HG02938 (cell line): ENCODE results near the gene KCNAB1.
"Not testable (repeated sequence)": the region's sequence is repeated elsewhere in the genome, so short reads cannot be mapped to it uniquely, and the experiment has no call there.

ENCODE experiments used
- ATAC-seq: cut with Tn5 transposase; IDR thresholded peaks from one replicate; pipeline ENCODE4 v1.9.1; 2021; ENCODE audit warnings: mild to moderate bottlenecking, moderate library complexity; ENCODE audit not compliant: unreplicated experiment

Gene KCNAB1

DNA sequence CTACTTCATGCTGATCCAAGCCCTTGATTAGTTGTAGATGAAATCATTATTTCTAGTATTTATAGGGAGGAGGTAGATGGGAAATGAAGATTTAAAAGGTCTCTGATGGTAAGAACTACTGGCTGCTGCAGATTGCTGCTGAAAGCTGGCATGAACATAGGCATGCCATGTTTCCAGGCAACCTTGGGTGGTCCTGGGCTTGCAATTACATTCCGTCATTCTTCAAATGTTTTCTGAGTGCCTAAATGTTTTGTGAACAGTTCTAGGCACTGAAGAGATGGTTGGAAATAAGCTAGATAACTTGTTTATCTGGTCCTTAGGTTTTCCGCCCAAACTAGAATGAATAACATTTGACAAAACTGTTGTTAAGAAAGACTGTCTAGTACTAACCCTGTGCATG lies 95.8 kb downstream of the KCNAB1 start:
- ATAC-seq = no peak

DNA sequence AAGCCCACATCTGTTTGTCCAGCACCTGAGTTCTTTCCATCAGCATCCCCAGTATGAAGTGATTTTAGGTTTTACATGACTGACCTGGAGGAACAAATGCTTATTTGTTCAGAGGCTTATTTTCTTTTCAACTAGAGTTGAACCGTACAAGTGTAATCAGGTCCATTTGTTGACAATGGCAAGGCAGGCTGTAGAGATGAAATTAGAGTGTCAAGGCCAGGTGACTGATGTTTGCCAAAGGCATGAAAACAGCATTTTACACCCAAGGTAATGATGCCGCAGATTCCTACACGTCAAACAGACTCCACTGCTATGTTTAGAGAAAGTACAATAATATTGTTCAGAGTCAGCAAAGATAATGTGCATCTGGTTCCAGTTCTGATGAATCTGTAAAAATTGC lies 96.5 kb downstream of the KCNAB1 start:
- no peak for ATAC-seq

DNA sequence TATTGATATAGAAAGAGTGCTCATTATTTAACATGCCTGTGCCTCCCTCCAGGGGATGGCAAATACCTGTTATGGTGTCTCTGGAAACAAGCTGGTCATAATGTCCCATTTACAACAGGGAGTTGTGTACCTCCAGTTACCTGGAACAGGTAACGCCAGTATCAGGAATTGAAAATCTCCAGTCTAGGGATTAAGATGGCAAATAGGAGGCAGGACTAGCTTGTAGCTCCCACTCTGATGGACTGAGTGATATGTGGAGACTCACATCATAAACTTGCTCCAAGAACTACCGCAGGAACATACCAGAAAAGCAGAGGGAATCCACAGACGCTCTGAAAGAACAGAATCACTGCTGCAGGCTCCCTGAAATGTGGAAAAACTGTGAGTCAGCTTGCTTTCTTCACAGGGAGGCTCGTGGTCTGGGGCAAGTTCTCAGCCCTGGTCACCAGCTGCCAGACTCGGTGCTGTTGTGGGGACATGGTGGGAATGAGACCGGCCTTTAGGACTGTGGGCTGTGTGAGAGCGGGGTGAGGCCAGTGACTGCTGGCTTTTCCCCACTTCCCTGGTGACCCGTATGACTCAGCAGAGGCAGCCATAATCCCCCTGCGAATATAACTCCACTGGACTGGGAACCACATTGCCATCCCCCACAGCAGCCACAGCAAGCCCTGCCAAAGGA lies 97.4 kb downstream of the KCNAB1 start:
- ATAC-seq = no peak

DNA sequence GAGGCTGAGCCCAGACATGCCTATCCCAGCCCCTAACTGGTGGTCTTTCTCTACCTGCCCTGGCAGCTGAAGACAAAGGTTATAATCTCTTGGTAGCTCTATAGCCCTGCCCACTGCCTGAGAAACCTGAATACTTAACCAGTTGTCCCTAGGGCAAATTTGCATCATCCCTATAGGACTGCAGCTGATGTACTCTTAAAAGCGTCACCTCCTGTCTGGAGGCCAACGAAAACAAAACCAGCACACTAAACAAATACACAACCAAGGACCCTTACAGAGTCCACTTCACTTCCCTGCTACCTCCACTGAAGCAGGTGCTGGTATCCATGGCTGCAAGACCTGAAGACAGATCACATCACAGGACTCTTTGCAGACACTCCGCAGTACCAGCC lies 98.0 kb downstream of the KCNAB1 start:
- no peak for ATAC-seq

DNA sequence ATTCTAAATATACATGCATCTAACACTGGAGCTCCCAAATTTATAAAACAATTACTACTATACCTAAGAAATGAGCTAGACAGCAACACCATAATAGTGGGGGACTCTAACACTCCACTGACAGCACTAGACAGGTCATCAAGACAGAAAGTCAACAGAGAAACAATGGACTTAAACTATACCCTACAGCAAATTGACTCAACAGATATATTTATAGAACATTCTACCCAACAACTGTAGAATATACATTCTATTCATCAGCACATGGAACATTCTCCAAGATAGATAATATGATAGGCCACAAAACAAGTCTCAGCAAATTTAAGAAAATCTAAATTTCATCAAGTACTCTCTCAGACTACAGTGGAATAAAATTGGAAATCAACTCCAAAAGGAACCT lies 102.0 kb downstream of the KCNAB1 start:
- not testable (repeated sequence) for ATAC-seq

DNA sequence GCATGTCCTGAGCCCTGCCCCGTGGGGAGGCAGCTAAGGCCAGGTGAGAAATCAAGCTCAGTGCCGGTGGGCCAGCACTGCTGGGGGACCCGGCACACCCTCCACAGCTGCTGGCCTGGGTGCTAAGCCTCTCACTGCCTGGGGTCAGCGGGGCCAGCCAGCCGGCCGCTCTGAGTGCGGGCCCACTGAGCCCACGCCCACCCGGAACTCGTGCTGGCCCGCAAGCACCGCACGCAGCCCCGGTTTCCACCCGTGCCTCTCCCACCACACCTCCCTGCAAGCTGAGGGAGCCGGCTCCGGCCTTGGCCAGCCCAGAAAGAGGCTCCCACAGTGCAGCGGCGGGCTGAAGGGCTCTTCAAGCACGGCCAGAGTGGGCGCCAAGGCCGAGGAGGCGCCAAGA lies 103.7 kb downstream of the KCNAB1 start:
- not testable (repeated sequence) for ATAC-seq

DNA sequence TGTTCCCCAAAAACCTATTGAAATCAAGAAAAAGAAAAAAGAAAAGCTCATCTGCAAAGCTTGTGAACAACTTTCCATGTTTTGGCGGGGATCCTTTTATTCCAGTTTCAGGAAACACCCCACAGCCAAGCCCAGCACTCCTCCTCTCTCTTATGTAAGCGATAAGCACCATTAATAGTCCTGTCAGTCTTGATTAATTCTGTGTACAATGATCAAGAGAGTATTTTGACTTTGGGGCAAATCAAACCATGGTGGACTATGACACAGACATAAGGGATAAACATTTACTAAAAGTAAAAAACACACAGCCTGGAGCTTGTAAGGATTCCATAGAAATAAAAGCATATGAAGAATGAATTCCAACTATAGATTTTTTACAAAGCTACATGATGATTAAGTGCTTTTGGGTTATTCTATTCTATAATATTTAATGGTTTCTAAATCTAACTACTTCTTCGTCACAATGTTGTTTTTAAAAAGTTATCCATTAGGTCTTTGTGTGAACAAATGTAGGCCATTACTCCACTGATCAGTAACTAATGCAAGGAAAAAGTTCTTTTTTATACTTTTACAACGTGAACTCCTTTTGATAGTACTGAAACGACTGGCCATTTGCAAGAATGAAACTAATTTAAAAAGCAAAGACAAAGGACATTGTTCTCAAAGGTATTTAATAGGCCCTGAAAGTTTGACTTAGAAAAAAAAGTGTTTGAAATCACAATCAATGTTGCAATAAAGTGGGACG lies 106.5 kb downstream of the KCNAB1 start:
- no peak for ATAC-seq

DNA sequence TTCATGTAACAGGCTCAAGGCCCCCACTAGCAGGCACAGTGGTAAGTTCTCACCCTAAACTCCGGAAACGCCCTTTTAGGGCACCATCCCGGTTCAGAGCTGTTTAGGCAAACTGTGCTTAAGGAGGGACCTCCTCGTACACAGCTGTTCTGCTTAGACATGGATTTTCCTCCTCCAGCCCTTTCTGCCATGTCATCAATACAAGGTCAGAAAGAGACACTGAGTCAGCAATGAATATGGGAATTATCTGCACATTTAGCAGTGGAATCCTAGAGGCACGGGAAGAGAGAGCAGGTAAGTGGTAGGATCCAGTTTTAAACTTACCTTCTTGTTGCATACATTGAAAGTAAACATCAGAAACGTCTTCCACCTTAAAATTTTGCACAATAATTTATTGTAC lies 107.3 kb downstream of the KCNAB1 start:
- no peak for ATAC-seq

DNA sequence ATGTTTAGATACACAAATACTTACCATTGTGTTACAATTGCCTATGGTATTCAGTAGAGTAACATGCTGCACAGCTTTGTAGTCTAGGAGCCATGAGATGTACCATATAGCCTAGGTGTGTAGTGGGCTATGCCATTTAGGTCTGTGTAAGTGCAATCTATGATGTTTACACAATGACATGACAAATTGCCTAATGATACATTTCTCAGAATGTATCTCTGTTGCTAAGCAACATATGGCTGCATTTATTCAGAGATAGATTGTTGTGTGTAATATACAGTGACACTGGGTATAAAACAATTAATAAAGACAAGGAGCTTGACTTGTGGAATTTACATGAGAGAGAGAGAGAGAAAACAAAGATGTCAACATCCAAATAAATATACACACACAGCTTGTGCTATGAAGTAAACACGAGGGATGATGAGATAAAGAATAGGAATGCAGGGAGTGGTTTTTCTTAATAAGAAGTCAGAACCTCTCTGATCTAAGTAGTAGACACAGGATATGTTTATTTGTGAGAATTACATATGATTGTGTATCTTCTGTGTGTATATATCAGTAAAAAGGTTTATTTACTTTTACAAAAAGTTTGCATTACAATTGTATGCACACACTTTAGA lies 110.0 kb downstream of the KCNAB1 start:
- ATAC-seq = no peak

DNA sequence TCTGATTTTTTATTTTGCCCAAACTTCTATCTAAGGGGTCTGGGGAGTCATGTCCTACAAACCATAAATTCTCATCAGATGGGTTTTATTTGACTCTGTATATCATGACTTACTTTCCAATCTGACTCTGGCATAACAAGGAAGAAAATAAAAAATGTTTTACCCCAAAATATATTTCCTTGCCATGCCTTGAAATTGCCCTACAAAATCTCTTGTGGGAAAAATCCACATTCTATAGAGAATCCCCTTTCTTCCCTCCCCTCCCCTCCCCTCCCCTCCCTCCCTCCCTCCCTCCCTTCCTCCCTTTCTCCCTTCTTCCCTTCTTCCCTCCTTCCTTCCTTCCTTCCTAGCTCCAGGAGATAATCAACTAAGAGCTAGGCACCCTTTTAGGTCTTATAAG lies 110.8 kb downstream of the KCNAB1 start:
- ATAC-seq = not testable (repeated sequence)

DNA sequence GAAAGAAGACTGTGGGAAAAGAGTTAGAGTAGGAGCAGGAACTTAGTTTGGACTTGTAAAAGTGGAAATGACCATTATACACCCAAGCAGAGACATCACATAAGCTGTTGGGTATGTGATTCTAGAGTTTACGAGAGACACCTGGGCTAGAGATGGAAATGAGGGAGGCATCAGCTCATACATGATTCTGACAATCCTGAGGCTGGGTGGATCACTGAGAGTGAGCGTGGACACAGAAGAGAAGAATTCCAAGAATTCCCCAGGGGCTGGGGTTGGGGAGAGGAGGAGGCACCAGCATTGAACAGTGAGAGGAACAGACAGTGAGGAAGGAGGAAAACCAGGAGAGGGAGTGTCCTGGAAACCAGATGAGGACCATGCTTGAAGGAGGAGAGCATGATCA lies 113.5 kb downstream of the KCNAB1 start:
- no peak for ATAC-seq

DNA sequence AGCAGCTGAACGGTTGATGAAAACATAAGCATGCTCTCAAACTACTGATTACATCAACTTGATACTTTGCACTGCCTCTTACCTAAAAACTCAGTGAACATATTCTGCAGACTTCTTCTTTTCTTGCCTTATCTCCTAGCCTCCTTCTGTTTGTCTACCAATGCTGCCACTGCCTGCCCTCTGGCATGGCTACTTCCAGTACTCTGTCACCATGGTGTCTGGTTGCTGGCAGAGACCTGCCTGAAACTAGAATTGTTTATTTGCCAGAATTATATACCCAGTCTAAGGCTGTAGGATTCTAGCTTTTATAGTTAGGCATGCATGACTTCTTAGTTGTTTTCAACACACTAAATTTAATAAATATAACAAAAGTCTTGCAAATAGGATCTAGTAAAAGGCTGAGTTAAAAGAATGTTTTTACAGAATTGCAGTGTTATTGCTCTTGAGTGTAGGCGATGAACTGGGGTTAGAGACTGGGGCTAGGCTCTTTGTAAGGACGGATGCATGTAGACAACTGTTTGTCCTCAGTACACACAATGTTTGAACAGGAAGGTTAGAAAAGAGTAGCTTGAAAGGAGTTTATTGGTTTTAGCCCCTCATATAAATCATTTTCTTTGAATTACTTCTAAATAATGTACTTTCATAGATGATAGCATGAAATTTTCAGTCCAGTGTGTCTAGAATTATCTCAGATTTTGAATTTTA lies 116.3 kb downstream of the KCNAB1 start:
- no peak for ATAC-seq

DNA sequence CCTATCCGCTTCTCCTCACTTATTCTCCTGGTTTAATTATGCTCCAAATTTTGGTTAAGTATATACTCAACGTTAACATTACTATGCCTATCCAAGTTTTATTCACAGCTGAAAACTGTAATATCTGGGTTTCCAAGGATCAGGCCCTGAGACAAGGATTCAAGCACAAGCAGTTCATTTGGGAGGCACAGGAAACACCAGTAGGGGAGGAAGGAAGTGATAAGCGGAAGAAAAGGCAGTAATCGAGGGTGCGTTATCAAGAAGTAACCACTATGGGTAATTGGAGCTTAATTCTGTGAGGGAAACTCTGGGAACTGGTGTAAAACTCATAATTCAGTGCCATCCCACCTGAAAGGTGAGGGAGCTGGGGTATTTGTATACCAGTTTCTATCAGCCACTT lies 120.3 kb downstream of the KCNAB1 start:
- no peak for ATAC-seq

DNA sequence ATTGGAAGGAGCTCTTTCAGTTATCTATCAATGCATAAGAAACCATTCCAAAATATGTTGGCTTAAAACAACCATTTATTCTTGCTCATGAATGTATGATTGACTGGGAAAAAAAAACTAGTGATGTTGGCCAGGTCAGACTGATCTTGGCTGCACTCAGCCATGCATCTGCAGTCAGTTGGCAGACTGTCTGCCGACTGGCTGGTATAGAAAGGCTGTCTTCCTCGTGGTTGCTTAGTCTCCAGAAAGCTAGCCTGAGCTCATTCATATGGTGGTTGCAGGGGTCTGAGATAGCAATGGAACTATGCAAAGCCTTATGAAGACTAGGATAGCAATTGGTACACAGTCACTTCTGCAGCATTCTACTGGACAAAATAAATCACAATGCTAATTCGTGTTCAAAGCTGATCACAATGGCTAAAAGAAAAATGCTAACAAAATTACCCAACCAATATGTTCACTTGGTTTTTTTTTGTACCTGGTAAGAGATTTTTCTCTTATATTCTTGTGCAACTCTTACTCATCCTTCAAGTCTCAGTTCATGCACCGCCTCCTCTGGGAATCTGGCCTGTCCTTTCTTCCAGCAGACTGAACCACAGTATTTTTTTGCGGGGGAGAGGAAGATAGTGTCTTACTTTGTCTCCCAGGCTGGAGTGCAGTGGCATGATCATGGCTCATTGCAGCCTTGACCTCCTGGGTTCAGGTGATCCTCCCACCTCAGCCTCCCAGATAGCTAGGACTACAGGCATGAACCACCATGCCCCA lies 126.8 kb downstream of the KCNAB1 start:
- ATAC-seq = no peak

DNA sequence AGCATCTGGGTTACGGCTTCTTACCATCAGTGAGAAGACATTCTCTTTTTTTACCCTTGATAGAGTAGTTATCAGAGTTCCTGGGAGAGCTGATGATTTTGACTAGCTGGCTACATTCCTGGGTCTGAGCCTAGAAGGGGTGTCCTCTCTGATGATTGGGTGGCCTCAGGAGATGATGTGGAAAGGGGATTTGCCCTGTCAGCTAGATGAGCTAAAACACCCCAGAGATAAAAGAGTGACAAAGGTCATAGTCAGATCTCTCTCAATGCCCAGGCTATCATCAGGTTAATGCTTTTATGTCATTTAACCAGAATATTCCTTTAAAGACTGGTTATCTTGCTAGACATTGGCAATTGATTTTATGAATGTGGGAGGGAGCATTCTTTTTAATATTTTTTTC lies 130.2 kb downstream of the KCNAB1 start:
- no peak for ATAC-seq

DNA sequence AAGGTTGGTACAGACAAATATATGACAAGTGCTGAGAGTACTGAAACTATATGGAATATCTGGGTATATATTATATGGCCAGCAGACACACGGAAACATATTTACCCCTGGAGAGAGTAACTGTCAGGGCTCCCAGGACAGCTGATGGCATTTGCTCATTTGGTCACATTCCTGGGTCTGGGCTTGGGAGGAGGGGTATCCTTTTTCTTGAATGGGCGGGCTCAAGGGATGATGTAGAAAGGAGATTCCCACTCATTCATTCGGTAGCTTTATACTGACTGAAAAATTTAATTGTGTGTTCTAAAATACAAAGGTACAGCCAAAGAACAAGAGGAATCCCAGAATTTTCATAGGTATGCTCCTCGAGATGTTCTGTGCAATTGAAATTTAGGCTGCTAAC lies 131.0 kb downstream of the KCNAB1 start:
- ATAC-seq = no peak

DNA sequence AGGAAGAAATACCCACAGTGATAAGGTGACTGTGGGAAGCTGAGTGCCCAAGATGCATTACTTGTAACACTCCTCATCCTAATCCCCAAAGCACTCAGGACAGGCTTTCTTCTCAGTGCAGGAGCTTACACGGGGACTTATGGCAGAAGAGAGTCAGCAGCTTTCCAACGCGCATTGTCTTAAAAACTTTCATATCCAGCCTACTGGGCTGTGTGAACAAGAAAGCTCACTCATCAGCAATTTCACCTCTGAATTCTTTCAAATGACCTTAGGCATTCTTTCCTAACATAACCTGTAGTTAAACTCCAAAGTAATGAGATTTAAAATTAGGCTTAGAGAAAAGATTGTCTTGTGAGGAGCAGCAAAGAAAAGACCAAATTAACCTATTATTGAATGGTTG lies 132.3 kb downstream of the KCNAB1 start:
- no peak for ATAC-seq

DNA sequence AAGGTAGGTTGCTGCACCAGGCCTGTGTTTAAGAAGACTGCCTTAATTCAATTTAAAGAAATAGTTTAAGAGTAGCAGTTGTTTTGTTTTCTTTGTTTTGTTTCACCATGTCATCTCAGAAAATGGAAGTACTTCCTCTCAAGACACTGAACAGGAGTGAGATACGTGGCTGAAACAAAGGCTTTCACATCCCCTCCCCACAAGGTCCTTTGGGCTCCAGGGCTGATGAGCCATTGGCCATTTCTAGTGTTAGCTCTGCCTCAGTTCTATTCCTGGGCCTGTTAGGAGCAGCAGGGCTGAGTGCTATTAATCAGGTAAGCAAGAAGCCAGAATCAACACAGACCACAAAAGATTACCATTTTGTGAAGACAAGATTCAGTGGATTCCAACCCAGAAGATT lies 132.8 kb downstream of the KCNAB1 start:
- peak; percentile 58 for ATAC-seq

DNA sequence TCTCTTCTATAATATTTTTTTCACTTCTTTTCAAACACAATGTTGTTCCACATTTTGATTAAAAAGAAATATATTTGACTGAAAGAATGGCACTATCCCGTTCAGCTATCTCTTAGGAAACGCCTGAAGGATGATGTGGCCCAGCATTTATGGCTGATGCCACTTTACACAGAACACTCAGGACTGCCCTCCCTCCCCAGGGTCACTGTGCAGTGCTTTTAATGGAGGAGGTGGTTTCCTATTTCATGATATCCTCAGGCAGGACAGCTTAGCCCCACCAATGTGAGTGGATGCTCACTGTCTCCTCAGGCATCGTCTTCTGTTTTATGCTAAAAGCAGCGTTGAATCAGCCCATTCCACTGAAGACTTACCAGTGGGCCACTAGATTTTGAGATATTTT lies 135.9 kb downstream of the KCNAB1 start:
- ATAC-seq = no peak

DNA sequence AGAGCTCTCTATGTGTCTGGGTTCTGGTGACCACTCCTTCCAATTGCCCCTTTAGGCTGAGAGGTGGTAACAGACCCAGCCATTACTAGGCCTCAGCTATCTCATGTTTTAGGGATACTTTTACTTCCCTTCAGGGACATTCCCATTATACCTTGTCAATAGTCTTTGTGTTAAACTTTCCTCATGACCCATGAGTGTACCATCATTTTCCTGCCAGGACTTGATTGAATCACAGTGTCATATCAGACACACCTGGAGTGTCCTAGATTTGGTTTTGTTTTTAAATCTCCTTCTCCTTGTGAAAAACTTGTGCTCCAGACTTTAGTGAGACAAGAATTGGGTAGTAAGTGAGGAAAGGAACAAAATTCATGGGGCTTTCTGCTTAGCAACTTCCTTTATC lies 136.6 kb downstream of the KCNAB1 start:
- ATAC-seq = no peak

DNA sequence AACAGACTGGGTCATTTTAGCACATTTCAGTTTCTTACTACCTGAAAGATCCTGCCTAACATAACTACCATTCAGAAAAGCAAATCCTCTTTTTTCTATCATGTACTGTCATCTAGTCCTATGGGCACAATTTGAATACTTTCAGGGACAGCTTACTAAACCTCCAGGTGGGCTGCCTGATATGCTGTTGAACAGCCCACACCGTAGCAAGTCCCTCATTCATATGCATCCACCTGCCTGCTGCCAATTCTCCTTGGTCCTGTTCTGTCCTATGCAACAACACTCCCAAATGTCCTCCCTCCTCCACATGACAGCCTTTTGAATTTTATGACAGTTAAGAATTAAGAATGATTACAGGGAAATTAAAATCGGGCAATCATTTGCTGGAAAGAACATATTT lies 137.9 kb downstream of the KCNAB1 start:
- no peak for ATAC-seq
